Measurements from ENCODE around the gene MIF.
"Not testable (repeated sequence)": the region's sequence is repeated elsewhere in the genome, so short reads cannot be mapped to it uniquely, and the experiment has no call there.

MIF gene

GRCh38 chr22:23893945-23894709 is at the start of gene MIF:
MIF (plus strand) TSS chr22:23894383; CDS start chr22:23894475, 92 bp downstream.
- DNase-seq (ENCODE audit: low read depth, low spot score), result peak; percentile 89

GRCh38 chr22:23844739-23845202 is 49.4 kb upstream of the MIF start:
- DNase-seq (ENCODE audit: low read depth, low spot score), result no peak

- no peak for DNase-seq (ENCODE audit: low read depth, low spot score)
Observed at GRCh38 chr22:23845265-23846080, 48.7 kb upstream of the MIF start.

GRCh38 chr22:23846081-23846469 is 48.1 kb upstream of the MIF start:
- no peak for DNase-seq (ENCODE audit: low read depth, low spot score)

GRCh38 chr22:23847310-23847920 is 46.8 kb upstream of the MIF start:
- no peak for DNase-seq (ENCODE audit: low read depth, low spot score)

GRCh38 chr22:23847991-23848864 is 46.0 kb upstream of the MIF start:
- no peak for DNase-seq (ENCODE audit: low read depth, low spot score)

- DNase-seq (ENCODE audit: low read depth, low spot score), result no peak
Observed at GRCh38 chr22:23849009-23850006, 44.9 kb upstream of the MIF start.

GRCh38 chr22:23850136-23850611 is 44.0 kb upstream of the MIF start:
- no peak for DNase-seq (ENCODE audit: low read depth, low spot score)

GRCh38 chr22:23856721-23857605 is 37.2 kb upstream of the MIF start:
- DNase-seq (ENCODE audit: low read depth, low spot score), result no peak

- peak; percentile 96 for DNase-seq (ENCODE audit: low read depth, low spot score)
Observed at GRCh38 chr22:23857606-23858483, 36.3 kb upstream of the MIF start, which contains the start of gene SLC2A11. SLC2A11 (plus strand) TSS chr22:23857875; CDS start chr22:23858000, 125 bp downstream.

- no peak for DNase-seq (ENCODE audit: low read depth, low spot score)
Observed at GRCh38 chr22:23858484-23858815, 35.7 kb upstream of the MIF start.

- DNase-seq (ENCODE audit: low read depth, low spot score), result no peak
Observed at GRCh38 chr22:23859201-23859600, 35.0 kb upstream of the MIF start.

- not testable (repeated sequence) for DNase-seq (ENCODE audit: low read depth, low spot score)
Observed at GRCh38 chr22:23860187-23860586, 34.0 kb upstream of the MIF start.

GRCh38 chr22:23862103-23862502 is 32.1 kb upstream of the MIF start:
- DNase-seq (ENCODE audit: low read depth, low spot score), result no peak

- not testable (repeated sequence) for DNase-seq (ENCODE audit: low read depth, low spot score)
Observed at GRCh38 chr22:23864499-23865154, 29.6 kb upstream of the MIF start.

- no peak for DNase-seq (ENCODE audit: low read depth, low spot score)
Observed at GRCh38 chr22:23868580-23868979, 25.6 kb upstream of the MIF start.

- no peak for DNase-seq (ENCODE audit: low read depth, low spot score)
Observed at GRCh38 chr22:23874871-23875270, 19.3 kb upstream of the MIF start.
